ENCODE results near the gene ZDHHC9.
"Not testable (repeated sequence)": the region's sequence is repeated elsewhere in the genome, so short reads cannot be mapped to it uniquely, and the experiment has no call there.

ZDHHC9 gene

DNA sequence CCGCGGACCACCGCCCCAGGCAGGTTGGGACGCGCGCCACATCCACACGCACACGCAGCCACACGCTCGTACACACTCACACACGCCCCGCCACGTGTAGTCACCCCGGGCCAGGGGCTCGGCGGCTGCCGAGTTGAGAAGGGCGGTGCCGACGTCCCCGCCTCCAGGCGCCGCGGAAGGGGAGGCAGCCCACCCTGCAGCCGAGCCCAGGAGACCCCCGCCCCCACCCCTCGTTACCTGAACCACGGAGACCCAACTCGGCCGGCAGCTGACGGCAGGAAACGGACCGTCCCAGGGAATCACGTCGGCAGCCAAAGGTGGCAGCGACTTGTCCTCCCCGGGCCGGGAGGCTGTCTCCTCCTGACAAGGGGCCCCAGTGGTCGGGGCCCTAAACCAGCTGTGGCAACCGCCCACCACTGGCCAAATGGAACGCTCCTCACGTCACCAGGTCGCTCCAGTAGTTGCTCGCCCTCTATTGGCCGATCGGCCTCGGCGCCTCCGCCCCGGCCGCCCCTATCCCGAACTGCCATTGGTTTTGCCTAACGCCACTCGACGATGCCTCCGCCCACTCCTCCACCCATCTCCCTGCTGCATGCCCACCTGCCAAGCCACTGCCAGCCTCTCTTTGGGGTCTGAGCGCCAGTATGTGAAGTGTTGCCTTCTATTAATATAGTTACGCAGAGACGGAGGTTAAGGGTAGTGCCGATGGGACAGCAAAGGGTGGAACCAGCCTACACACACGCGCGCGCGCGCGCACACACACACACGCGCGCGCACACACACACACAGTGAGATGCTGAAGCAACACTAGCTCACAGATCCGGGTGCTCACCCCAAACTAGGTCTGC lies at the start of gene ZDHHC9:
ZDHHC9 (minus strand) TSS at position 428 of the 848 bp plus-strand sequence. CDS start 1,941 bp downstream, outside the sequence.
- peak; percentile 93 for DNase-seq (ENCODE audit: low spot score)

DNA sequence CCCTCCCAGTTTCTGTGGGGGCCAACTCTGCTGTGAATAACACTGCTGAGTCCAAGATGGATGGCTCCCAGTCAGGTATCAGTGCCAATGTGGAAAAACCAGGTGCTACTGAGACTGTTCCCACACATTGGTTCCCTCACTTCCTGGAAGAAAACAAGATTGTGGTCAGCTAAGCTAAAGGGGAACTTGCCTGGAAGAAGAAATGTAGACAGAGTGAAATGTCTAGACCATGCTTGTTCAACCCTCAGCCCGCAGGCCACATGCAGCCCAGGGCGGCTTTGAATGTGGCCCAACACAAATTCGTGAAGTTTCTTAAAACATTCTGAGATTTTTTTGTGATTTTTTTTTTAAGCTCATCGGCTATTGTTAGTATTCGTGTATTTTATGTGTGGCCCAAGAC lies 33.7 kb upstream of the ZDHHC9 start:
- DNase-seq (ENCODE audit: low spot score): no peak

- no peak for DNase-seq (ENCODE audit: low spot score)
These were observed 33.2 kb upstream of the ZDHHC9 start for GRCh38 chrX:129876771-129877305.

- DNase-seq (ENCODE audit: low spot score): no peak
These were observed 32.0 kb upstream of the ZDHHC9 start for GRCh38 chrX:129875669-129876068.

- DNase-seq (ENCODE audit: low spot score): no peak
These were observed 28.8 kb upstream of the ZDHHC9 start for GRCh38 chrX:129872524-129872923.

DNA sequence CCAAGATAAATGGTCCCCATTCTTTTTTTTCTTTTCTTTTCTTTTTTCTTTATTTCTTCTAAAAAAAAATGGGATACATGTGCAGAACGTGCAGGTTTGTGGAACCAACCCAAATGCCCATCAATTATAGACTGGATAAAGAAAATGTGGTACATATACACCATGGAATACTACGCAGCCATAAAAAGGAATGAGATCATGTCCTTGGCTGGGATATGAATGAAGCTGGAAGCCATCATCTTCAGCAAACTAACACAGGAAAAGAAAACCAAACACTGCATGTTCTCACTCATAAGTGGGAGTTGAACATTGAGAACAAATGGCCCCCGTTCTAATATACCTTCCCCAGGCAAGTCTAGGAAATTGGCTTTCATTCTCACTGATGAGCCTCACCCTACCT lies 22.6 kb upstream of the ZDHHC9 start:
- DNase-seq (ENCODE audit: low spot score): not testable (repeated sequence)

DNA sequence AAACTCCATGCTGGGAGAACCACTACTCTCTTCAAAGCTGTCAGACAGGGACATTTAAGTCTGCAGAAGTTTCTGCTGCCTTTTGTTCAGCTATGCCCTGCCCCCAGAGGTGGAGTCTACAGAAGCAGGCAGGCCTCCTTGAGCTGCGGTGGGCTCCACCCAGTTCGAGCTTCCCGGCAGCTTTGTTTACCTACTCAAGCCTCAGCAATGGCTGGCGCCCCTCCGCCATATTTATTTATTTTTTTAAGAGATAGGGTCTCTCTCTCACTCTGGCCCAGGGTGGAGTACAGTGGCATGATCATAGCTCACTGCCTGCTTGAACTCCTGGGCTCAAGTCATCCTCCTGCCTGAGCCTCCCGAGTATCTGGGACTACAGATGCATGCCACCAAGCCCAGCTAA lies 15.4 kb upstream of the ZDHHC9 start:
- DNase-seq (ENCODE audit: low spot score): not testable (repeated sequence)

GRCh38 chrX:129851825-129852224 lies 8.1 kb upstream of the ZDHHC9 start:
- not testable (repeated sequence) for DNase-seq (ENCODE audit: low spot score)

DNA sequence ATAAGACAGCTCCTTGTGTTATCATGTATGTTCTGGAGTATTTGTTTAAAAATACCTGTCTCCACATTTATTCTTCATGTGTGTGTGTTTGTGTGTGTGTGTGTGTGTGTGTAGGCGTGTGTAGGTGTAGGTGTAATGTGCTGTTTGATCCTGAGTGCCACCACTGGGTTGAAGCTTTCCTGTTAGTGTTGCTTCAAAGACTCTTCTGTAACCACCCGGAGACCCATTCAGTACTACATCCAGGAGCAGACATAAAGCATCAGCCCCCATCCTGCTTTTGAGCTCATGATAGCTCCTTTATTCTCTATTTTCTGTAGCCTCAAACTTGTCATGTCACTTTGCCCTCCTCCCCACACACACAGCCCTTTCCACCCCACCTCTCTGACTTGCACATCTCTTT lies 3.0 kb upstream of the ZDHHC9 start:
- no peak for DNase-seq (ENCODE audit: low spot score)

DNA sequence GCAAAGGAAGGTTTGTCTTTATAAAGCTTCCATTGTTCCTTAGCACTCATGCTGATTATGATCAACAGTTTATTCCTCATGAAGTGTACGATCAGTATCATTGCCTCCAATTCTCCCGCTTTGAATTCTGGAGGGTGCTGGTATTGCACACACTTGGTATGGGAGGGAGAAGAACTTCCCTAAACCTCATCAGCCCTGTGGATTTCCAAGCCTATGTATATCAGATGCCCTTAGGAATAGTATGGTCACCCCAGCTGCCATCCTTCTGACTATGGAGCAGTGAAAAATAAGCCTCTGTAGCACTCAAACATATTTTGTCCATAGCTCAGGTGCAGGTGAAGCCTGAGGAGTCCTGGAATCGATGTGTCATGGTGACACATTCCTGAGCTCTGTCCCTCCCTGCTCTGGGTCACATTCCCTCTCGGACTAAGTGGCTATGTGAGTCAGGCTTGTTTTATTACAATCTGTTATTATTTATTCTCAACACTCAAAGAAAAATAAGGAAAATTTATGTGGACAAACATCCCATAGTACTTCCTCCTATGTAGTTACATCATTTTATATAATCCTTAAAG lies 2.0 kb upstream of the ZDHHC9 start:
- DNase-seq (ENCODE audit: low spot score): no peak

- no peak for DNase-seq (ENCODE audit: low spot score)
These were observed 552 bp downstream of the ZDHHC9 start for GRCh38 chrX:129843209-129843458.

DNA sequence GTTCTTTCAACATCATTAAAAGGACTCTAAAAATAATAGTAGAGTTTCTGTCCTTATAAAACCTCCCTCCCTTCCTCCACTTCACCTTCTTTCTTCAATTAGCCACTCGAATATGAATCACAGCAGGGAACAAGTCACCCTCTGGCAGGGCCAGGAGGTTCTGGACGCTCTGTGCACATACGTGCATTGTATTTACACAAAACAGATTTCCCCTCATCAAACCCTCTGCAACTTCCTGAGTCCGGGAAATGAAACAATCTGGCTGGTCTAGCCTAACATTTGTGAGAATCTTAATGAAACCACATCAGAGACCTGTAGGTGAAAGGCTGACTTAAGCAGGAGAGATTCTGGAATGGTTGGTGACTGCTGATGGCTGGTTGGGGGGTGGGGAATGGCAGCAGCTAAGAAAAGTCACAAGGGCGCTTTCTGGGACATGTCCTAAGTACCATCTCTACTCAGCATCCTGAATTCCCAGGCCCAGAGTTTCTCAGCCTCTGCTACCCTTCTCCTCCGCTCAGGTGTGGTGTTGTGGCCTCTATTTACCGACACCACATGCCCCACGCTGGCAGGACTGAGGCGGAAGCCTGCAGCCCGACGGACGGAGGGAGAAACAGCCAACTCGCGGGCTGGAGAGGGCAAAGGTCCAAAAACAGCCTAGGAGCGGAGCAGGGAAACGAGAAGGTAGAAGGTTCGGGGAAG lies 1.0 kb downstream of the ZDHHC9 start:
- no peak for DNase-seq (ENCODE audit: low spot score)

DNA sequence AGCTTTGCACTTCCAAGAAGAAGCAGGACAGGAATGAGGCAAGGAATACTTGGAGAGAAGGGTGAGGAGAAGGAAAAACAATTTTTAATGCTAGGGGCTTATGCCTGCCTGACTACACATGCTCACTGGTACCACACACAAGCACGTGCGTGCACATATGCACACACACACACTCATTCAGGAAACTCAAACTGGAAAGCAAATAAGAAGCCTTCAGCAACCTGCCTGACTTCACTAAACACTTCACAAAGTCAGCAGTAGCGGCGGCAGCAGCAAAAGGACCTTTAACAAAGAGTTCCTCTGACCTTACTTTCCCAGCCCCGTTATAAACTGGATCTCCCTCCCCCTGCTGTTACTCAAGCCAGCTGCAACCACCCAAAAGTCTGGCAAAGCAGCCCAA lies 3.3 kb downstream of the ZDHHC9 start:
- no peak for DNase-seq (ENCODE audit: low spot score)

DNA sequence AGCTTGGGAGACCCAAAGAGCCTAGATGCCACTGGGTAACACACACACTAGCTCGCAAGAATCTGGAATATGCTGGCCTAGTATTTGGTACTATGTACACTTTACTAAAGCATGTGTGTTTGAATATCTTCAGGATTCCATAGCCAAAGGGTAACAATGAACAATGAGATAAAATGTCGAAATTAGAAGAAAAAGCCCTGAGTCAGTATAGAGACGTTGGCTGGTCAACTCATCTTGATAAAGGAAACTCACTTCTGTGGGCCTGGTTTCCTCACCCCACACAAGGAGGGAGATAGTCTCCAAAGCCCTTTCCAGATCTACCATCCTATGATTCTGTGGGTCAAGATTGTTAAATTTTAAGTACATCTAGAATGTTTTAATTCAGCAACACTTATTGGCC lies 6.9 kb downstream of the ZDHHC9 start:
- DNase-seq (ENCODE audit: low spot score): no peak

GRCh38 chrX:129833153-129833990 lies 10.3 kb downstream of the ZDHHC9 start:
- DNase-seq (ENCODE audit: low spot score): peak; percentile 30

DNA sequence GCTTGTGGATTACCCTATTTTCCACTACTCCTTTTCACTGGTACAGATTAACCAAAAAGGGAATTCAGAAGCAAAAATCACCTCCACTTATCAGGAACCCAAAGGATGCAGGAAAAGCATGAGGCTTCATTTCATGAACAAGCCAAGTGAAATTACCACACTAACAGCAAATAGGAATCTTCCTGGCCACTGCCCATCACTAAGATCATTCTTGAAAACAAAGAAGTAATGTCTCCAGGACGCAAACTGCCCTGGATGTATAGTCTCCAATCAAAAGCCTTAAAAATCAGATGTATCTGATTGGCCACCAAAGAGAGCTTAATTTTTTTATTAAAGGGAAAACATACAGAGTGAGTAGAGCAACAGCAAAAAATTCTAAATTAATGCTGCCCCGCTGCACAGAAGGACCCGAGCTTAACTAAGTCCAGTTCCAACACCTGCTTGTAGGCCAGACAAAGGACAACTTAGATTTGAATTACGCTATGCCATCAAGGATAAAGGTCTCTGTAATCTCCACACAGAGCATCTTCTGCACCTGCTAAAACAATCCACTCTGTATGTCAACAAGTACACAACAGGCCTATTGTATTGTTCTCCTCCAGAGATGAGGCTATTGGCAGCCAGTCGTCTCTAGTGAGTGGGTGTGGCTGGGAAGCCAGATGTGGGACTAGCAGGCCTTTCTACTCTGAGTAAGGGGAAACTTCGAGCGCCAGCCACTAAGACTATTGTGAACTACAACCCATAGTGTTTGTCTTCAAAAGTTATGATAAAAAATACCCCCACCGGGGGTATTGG lies 12.4 kb downstream of the ZDHHC9 start:
- DNase-seq (ENCODE audit: low spot score): no peak

DNA sequence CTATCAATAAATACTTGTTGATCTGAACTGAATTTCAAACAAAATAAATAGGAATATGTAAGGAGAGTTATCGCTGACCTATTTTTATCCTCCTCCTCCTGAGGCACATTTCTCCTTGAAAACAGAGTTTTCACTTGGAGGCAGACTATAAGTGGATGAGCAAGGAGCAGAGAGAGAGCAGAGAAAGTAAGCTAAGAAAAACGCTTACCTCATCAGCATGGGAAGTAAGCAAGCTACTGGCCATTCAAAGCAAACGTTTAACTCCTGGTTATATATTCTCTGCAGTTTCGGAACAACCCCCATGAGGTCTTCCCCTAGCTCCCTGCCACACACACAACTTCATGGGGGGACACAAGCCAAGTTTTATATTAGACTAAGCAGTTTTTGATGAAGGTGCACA lies 13.2 kb downstream of the ZDHHC9 start:
- DNase-seq (ENCODE audit: low spot score): no peak

DNA sequence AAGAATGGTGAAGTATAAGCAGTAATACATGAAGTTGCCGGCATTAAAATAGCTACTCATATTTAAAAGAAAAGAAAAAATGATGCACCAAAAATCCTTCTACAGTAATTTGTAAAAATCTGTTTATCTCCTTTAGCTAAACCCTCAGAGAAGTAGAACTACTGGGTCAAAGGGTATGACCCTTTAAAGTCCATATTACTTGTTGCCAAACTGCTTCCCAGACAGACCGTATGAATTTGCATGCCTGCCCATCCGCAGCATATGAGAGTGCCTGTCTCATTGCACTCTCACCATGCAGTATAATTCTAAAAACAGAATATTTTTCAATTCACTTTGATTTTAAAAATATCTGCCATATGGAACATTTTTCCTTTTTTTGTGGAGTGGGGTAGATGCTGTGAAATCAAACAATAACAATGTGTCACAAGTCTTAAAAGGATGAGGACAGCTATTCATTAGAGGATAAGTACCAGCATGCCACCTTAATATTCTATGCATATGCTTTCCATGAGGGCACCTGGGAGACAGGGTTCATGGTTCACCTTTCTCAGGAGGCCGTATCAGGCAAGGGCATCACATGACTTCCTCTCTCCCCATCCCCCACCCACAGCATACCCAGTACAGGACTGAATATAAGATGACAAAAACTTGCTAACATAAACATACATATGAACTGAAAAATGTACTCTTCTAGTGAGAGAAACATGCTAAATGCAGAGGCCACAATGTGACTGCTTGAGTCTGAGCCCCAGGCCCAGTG lies 17.8 kb downstream of the ZDHHC9 start:
- no peak for DNase-seq (ENCODE audit: low spot score)

- DNase-seq (ENCODE audit: low spot score): no peak
These were observed 19.1 kb downstream of the ZDHHC9 start for GRCh38 chrX:129824620-129825019.

- no peak for DNase-seq (ENCODE audit: low spot score)
These were observed 20.2 kb downstream of the ZDHHC9 start for GRCh38 chrX:129823522-129823921.

DNA sequence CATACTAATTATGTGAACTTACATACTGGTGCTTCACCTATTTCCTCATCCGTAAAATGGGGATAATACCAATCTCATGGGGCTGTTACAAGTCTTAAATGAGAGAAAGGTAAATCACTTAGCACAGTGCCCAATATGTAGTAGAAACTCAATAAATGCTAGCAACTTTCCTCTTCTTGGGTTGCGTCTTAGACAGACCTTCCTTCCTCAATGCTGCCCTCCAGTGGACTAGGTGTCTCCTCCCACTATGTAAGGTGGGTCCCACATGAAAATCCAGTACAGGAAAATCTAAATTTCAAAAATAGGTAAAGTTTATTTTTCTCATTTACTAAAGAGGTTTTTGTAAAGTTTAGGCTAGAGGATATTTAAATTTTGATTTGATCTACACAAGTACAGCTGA lies 20.6 kb downstream of the ZDHHC9 start:
- DNase-seq (ENCODE audit: low spot score): peak; percentile 51

Data from D341Med (cell line).